ENCODE results near the gene FRS3.

FRS3 gene

DNA sequence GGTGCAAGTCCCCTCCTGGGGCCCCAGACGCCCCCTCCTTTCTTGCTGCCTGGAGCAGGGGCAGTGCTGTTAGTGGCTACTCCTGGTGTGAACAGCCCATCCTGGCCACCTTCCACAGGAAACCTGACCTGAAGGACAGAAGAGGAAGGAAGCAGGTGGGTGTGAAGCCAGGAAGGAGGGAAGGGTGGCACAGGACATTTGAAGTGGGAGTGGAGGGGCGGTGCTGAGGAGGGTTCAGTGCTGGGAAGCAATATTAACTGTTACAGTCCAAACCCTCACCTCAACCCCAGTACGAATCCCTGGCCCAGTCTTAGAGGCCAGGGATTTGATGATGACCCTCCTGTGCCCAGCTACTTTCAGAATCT, 1.6 kb upstream of the FRS3 start:
- Histone ChIP-seq H3K4me3 (ENCODE audit: low read depth in 1 of 5, low read length in 5 of 5) (peak overlapping the region; percentile 72 to 81 (median 77)), H3K4me1 (ENCODE audit: control insufficient read depth in 5 of 5, insufficient read depth in 5 of 5, low read length in 5 of 5) (peaks cover 13 to 53% (median 51%) of the 10 kb centered on the region in 5 donors), H3K27ac (ENCODE audit: low read depth, low read length) (peak overlapping the region; percentile 69)

DNA sequence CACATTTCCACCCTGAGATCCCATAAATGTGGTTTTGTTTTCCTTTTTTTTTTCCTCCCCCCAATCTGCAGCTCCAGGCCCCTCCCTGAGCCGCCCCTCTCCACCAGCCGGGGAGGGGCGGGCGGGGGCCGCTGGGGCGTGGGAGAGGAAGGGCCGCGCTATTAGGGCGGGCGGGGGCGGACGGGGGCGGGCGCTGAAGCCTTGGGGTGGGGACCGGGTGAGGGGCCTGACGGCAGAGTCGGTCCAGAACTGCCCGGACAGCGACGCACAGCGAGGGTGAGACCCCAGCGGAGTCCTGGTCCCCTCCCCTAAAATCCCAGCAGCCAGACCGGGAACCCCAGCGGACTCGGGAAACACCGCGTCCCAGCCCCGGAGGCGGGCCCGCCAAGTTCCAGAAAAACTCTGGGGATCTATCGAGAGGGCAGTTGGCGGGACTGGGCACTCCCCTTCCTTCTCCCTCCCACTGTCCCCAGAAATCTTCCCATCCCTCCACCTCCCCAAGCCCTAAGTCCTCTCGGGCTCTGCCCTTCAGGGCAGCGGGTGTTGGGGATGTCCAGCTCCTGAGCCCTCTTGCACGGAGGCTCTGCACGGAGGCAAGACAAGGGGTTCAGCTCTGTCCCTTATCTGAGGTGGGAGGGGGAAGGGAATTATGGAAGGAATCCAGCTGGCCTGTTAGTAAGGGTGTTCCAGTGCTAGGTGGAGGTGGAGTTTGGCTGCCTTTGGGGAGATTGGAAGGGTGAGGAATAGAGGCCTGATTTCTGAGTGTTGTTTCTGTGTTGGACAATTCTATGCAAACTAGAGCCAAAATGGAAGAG, 1.1 kb upstream of the FRS3 start, which contains the start of gene PRICKLE4:
PRICKLE4 (plus strand) TSS at position 232 of the 815 bp plus-strand sequence. CDS start 2,692 bp downstream, outside the sequence.
- peak within 1 kb of the TSS; percentile 38 to 85 (median 72) for H3K9ac ChIP-seq (ENCODE audit: low read length in 5 of 5)
- H3K4me1 ChIP-seq (ENCODE audit: control insufficient read depth in 5 of 5, insufficient read depth in 5 of 5, low read length in 5 of 5): peaks cover 11 to 47% (median 46%) of the 10 kb centered on the region in 5 donors
- H3K36me3 ChIP-seq (ENCODE audit: control insufficient read depth in 5 of 5, insufficient read depth in 5 of 5, low read length in 5 of 5): peaks cover 3 to 17% (median 10%) of the 10 kb centered on the region in 5 donors
- H3K9me3 ChIP-seq (ENCODE audit: control insufficient read depth in 5 of 5, low read length in 5 of 5): no peaks in the 10 kb centered on the region
- H3K27me3 ChIP-seq (ENCODE audit: control insufficient read depth in 5 of 5, insufficient read depth in 4 of 5, low read length in 5 of 5): no peaks in the 10 kb centered on the region
- H3K27ac ChIP-seq (ENCODE audit: low read depth, low read length): peak within 1 kb of the TSS; percentile 84
- H3K4me3 ChIP-seq (ENCODE audit: low read depth in 1 of 5, low read length in 5 of 5): peak within 1 kb of the TSS; percentile 72 to 81 (median 79)

More for the DNA sequence above, 1.6 kb upstream of the FRS3 start:
- H3K36me3 ChIP-seq (ENCODE audit: control insufficient read depth in 5 of 5, insufficient read depth in 5 of 5, low read length in 5 of 5): peaks cover 3 to 14% (median 7%) of the 10 kb centered on the region in 5 donors
- H3K27me3 ChIP-seq (ENCODE audit: control insufficient read depth in 5 of 5, insufficient read depth in 4 of 5, low read length in 5 of 5): no peaks in the 10 kb centered on the region
- H3K9ac ChIP-seq (ENCODE audit: low read length in 5 of 5): peak overlapping the region in 4 of 5 donors; percentile 48 to 72 (median 59)
- no peaks in the 10 kb centered on the region for H3K9me3 ChIP-seq (ENCODE audit: control insufficient read depth in 5 of 5, low read length in 5 of 5)

DNA sequence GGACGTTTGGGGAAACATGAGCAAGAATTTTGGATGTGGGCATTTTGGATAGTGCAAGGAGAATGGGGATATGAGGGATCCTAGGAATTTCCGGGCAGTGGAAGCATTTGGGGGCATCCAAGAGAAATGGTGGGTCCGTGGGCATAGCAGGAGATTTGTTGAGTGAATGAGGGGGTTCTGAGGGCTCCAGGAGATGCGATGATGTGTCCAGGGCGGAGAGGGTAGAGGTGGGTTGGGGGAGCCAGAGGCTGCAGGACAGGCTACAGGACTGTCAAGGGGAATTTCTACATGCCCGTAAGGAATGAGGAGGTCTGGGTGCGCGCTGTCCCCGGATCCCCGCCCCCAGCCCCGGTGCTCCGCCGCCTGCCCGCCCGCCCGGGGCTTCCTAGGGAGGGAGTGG, 364 bp downstream of the FRS3 start:
- Histone ChIP-seq H3K9me3 (ENCODE audit: control insufficient read depth in 5 of 5, low read length in 5 of 5) (no peaks in the 10 kb centered on the region), H3K27ac (ENCODE audit: low read depth, low read length) (peak overlapping the region; percentile 30), H3K27me3 (ENCODE audit: control insufficient read depth in 5 of 5, insufficient read depth in 4 of 5, low read length in 5 of 5) (no peaks in the 10 kb centered on the region), H3K4me1 (ENCODE audit: control insufficient read depth in 5 of 5, insufficient read depth in 5 of 5, low read length in 5 of 5) (peaks cover 9 to 35% (median 33%) of the 10 kb centered on the region in 5 donors), H3K4me3 (ENCODE audit: low read depth in 1 of 5, low read length in 5 of 5) (peak overlapping the region; percentile 75 to 83 (median 76)), H3K36me3 (ENCODE audit: control insufficient read depth in 5 of 5, insufficient read depth in 5 of 5, low read length in 5 of 5) (peaks cover 3 to 27% (median 24%) of the 10 kb centered on the region in 5 donors), H3K9ac (ENCODE audit: low read length in 5 of 5) (peak overlapping the region; percentile 69 to 81 (median 74))

DNA sequence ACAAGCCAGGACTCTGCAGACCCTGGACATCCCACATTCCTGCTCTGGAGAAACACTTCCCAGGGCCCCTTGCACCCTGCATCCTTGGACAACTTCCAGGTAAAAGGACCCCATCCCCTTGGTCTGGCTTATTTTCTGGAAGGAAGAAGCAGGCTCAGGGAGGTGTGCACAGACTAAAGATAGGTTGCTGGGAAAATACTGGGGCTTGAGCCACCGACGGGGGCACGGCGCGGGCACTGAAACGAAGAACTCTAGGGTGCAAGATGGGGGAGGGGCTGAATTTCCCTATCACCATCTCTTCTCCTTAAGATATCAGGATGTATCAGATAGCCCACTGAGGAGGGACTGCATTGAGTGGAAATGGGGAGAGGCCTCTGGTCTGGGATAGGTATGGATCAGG, 805 bp downstream of the FRS3 start:
- Histone ChIP-seq H3K27me3 (ENCODE audit: control insufficient read depth in 5 of 5, insufficient read depth in 4 of 5, low read length in 5 of 5) (no peaks in the 10 kb centered on the region), H3K4me3 (ENCODE audit: low read depth in 1 of 5, low read length in 5 of 5) (peak overlapping the region; percentile 75 to 83 (median 76)), H3K9ac (ENCODE audit: low read length in 5 of 5) (peak overlapping the region; percentile 69 to 81 (median 74)), H3K9me3 (ENCODE audit: control insufficient read depth in 5 of 5, low read length in 5 of 5) (no peaks in the 10 kb centered on the region), H3K36me3 (ENCODE audit: control insufficient read depth in 5 of 5, insufficient read depth in 5 of 5, low read length in 5 of 5) (peaks cover 3 to 31% (median 26%) of the 10 kb centered on the region in 5 donors), H3K27ac (ENCODE audit: low read depth, low read length) (peak overlapping the region; percentile 30), H3K4me1 (ENCODE audit: control insufficient read depth in 5 of 5, insufficient read depth in 5 of 5, low read length in 5 of 5) (peaks cover 9 to 35% (median 31%) of the 10 kb centered on the region in 5 donors)

DNA sequence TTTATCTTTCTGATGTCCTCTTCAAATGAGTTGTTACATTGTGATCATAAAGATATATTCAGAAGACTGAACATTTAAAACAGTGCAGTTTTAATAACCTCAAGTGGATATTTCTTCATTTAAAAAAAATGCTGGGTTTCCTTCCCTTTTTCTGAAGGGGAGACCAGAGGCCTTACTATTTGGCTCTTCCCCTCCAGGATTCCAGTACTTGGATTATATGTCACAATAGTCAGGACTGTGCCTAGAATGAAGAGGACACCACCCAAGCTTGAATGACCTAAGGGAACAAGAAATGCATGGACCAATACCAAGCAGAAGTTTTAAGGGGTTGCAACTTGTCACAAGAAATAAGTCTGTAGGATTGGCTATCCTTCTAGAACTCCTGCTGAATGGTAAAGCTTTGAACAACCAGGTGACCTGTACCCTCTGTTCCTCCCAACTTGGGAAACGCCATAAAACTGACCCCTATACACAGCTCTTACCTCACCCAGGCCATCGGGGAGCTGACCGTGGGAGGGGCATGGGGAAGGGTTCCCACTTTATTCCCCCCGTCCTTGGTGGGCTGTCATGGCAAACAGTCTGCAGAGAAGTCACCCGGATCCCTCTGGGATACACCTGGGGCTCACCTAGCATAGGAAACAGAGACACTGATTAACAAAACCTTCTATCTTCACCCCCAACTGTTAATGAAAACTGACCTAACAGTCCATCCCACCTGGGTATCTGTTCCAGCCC, 2.0 kb downstream of the FRS3 start:
- H3K36me3 ChIP-seq (ENCODE audit: control insufficient read depth in 5 of 5, insufficient read depth in 5 of 5, low read length in 5 of 5): peaks cover 3 to 38% (median 31%) of the 10 kb centered on the region in 5 donors
- no peak overlapping the region for H3K27ac ChIP-seq (ENCODE audit: low read depth, low read length)
- peak overlapping the region in 2 of 5 donors; percentile 18 to 47 for H3K9ac ChIP-seq (ENCODE audit: low read length in 5 of 5)
- H3K27me3 ChIP-seq (ENCODE audit: control insufficient read depth in 5 of 5, insufficient read depth in 4 of 5, low read length in 5 of 5): no peaks in the 10 kb centered on the region
- H3K4me3 ChIP-seq (ENCODE audit: low read depth in 1 of 5, low read length in 5 of 5): no peak overlapping the region
- H3K4me1 ChIP-seq (ENCODE audit: control insufficient read depth in 5 of 5, insufficient read depth in 5 of 5, low read length in 5 of 5): peaks cover 9 to 35% (median 30%) of the 10 kb centered on the region in 5 donors
- no peaks in the 10 kb centered on the region for H3K9me3 ChIP-seq (ENCODE audit: control insufficient read depth in 5 of 5, low read length in 5 of 5)

DNA sequence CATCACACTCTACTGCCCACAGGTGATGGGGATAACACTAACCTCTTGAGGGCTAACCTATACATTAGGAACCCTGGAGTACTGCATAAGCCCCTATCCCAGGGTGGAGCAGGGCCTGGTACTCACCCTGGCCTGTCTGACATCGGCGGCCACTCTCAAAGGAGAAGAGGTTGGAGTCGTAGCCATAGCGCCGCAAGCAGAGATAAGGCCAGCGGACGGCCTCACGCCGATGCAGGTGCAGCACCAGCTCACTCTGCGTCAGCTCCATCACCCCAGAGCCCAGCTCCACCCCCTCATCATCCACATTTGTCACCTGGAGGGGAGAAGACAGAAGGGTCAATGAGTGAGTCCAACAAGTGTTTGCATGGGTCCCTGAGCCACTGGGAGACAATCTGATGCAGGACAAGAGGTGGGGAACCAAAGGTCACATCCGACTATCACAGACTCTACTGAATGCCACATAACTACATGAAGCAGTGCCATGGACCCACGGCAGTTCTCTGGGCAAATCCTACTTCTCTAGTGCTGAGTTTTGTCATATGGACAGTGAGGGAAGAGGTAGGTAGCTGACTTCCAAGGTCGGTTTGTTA, 4.3 kb downstream of the FRS3 start:
- no peak overlapping the region for H3K4me3 ChIP-seq (ENCODE audit: low read depth in 1 of 5, low read length in 5 of 5)
- H3K27ac ChIP-seq (ENCODE audit: low read depth, low read length): no peak overlapping the region
- H3K9me3 ChIP-seq (ENCODE audit: control insufficient read depth in 5 of 5, low read length in 5 of 5): no peaks in the 10 kb centered on the region
- peaks cover 3 to 61% (median 54%) of the 10 kb centered on the region in 5 donors for H3K36me3 ChIP-seq (ENCODE audit: control insufficient read depth in 5 of 5, insufficient read depth in 5 of 5, low read length in 5 of 5)
- H3K4me1 ChIP-seq (ENCODE audit: control insufficient read depth in 5 of 5, insufficient read depth in 5 of 5, low read length in 5 of 5): peaks cover 7 to 22% (median 16%) of the 10 kb centered on the region in 5 donors
- no peak overlapping the region for H3K9ac ChIP-seq (ENCODE audit: low read length in 5 of 5)
- H3K27me3 ChIP-seq (ENCODE audit: control insufficient read depth in 5 of 5, insufficient read depth in 4 of 5, low read length in 5 of 5): no peaks in the 10 kb centered on the region

DNA sequence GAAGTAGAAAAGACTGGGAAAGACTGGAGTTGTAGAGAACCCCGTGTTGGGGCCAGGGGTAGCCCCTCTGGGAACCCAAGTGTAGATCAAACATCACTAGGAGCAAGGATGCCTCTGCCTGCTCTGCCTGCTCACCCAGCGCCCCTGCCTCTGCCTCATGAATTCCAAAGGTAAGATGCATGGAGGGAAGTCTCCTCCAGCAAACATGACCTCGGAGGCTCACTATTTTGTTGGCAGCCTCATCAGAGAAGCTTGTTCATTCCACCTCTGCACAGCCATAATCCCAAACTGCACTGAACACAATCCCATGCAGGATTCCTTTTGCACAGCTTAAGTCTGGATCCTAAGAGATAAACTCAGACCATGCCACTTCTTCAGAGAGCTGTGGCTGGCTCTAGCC, 4.9 kb downstream of the FRS3 start:
- Histone ChIP-seq H3K36me3 (ENCODE audit: control insufficient read depth in 5 of 5, insufficient read depth in 5 of 5, low read length in 5 of 5) (peaks cover 3 to 65% (median 56%) of the 10 kb centered on the region in 5 donors), H3K9ac (ENCODE audit: low read length in 5 of 5) (no peak overlapping the region), H3K9me3 (ENCODE audit: control insufficient read depth in 5 of 5, low read length in 5 of 5) (no peaks in the 10 kb centered on the region), H3K27me3 (ENCODE audit: control insufficient read depth in 5 of 5, insufficient read depth in 4 of 5, low read length in 5 of 5) (no peaks in the 10 kb centered on the region), H3K27ac (ENCODE audit: low read depth, low read length) (no peak overlapping the region), H3K4me3 (ENCODE audit: low read depth in 1 of 5, low read length in 5 of 5) (no peak overlapping the region), H3K4me1 (ENCODE audit: control insufficient read depth in 5 of 5, insufficient read depth in 5 of 5, low read length in 5 of 5) (peaks cover 7 to 22% (median 16%) of the 10 kb centered on the region in 5 donors)

DNA sequence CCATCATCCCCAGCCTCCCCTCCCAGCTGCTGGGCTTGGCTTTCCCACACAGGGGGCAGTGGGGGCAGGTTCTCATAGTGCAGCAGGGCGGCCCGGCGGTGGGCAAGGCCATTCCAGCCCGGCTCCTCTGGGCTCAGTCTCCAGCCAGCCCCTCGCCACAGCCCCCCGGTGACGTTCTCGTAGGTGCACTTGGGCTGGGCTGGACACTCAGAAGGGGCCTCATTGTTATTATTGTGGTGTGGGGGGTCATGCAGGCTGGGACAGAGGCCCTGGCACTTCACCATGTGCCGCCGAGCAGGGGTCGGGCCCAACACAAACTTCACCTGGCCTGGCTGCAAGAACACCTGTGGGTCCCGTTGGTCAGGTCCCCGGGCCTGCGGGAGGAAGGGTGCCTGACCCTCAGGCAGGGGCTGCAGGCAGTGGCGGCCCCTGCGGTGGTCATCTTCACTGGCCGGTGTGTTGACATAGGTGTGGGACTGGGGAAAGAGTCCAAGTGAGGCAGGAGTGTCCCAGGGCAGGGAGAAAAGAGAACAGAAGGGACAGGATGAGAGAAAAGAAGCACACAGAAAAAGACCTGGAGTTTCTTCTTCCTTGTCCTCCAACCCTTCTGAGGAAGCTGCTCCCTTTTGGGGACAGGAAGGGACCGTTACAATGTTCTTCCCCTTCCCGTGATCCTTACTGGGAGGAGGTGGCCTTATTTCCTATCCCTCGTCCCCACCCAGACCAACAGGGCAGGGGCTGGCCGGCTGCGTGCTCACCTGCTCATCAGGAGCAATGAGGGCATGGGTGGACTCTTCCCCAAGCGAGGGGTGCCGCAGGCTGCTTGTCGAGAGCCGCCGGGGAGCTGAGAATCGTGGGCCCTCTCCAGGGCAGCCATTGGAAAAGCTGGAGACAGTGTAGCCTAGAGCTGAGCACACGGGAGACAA, 8.4 kb downstream of the FRS3 start:
- H3K36me3 ChIP-seq (ENCODE audit: control insufficient read depth in 5 of 5, insufficient read depth in 5 of 5, low read length in 5 of 5): peaks cover 0 to 63% (median 52%) of the 10 kb centered on the region in 5 donors
- H3K27me3 ChIP-seq (ENCODE audit: control insufficient read depth in 5 of 5, insufficient read depth in 4 of 5, low read length in 5 of 5): no peaks in the 10 kb centered on the region
- H3K9ac ChIP-seq (ENCODE audit: low read length in 5 of 5): no peak overlapping the region
- H3K9me3 ChIP-seq (ENCODE audit: control insufficient read depth in 5 of 5, low read length in 5 of 5): no peaks in the 10 kb centered on the region
- H3K27ac ChIP-seq (ENCODE audit: low read depth, low read length): no peak overlapping the region
- H3K4me3 ChIP-seq (ENCODE audit: low read depth in 1 of 5, low read length in 5 of 5): no peak overlapping the region
- H3K4me1 ChIP-seq (ENCODE audit: control insufficient read depth in 5 of 5, insufficient read depth in 5 of 5, low read length in 5 of 5): peaks cover 0 to 13% (median 11%) of the 10 kb centered on the region in 5 donors

Data from subcutaneous abdominal adipose tissue (tissue), 5 donors.